Sigmoid colon (tissue), 7 donors: ENCODE results near the gene SLC9A9. TPM values are rescaled to one million over a fixed set of nuclear protein-coding genes. Genes with fewer than 3 reads are reported as not detected.
A peak's percentile ranks its signal among the peaks of the same experiment; 100 is the strongest.

Source experiments
- DNase-seq: peaks from one replicate; pipeline ENCODE4 v3.0.0-alpha.2; 2019
- H3K27ac ChIP-seq, 4 donors: fragments of 200-600 bp; sonication (generic); one replicate each; pipeline ENCODE4 v1.5.1; 2016 to 2019; ENCODE audit warnings: mild to moderate bottlenecking in 1 of 4
- H3K27me3 ChIP-seq, 3 donors: fragments of 200-600 bp; sonication (generic); one replicate each; pipeline ENCODE4 v1.5.1; 2019; ENCODE audit warnings: mild to moderate bottlenecking in 1 of 3
- H3K36me3 ChIP-seq, 4 donors: fragments of 200-600 bp; sonication (generic); one replicate each; pipeline ENCODE4 v1.5.1; 2016 to 2019
- H3K4me1 ChIP-seq, 4 donors: fragments of 200-600 bp; sonication (generic); one replicate each; pipeline ENCODE4 v1.5.1; 2017 to 2019
- H3K4me3 ChIP-seq, 4 donors: fragments of 200-600 bp; sonication (generic); one replicate each; pipeline ENCODE4 v1.5.1; 2017 to 2019; ENCODE audit warnings: mild to moderate bottlenecking in 2 of 4, moderate library complexity in 1 of 4
- H3K9me3 ChIP-seq, 4 donors: fragments of 200-600 bp in 3 of 4; sonication (generic) in 3 of 4; one replicate each; pipeline versions ENCODE4 v1.5.1 to v1.6.1; 2013 to 2019
- CTCF ChIP-seq, 4 experiments: fragments of 450-650 bp in 3 of 4; fragments of 200-600 bp in 1 of 4; IDR thresholded peaks; one replicate each; pipeline ENCODE4 v1.5.1; 2016 to 2019; ENCODE audit warnings: antibody characterized with exemption in 4 of 4, mild to moderate bottlenecking in 3 of 4, moderate library complexity in 2 of 4
- EP300 ChIP-seq, 4 donors: sonication (generic); formaldehyde crosslinking; IDR thresholded peaks; one replicate each; pipeline ENCODE4 v1.6.1; 2017; ENCODE audit warnings: antibody characterized with exemption in 4 of 4
- POLR2A ChIP-seq, 2 donors: fragments of 450-650 bp; IDR thresholded peaks; one replicate each; pipeline ENCODE4 v1.6.1; 2016; ENCODE audit warnings: antibody characterized with exemption in 2 of 2, mild to moderate bottlenecking in 2 of 2, moderate library complexity in 2 of 2
- POLR2AphosphoS5 ChIP-seq, 4 donors: sonication (generic); formaldehyde crosslinking; IDR thresholded peaks; one replicate each; pipeline ENCODE4 v1.6.1; 2017; ENCODE audit warnings: antibody characterized with exemption in 4 of 4
- WGBS, 2 donors: extraction: QIAGEN DNeasy Blood & Tissue Kit; methylation state at CpG; one replicate each; pipeline ENCODE4 v1.1.7; 2013; 5-methylcytosine and 5-hydroxymethylcytosine counted together
- intact Hi-C: fragments of 100-400 bp; cut with DNase I; formaldehyde crosslinking; loops from one replicate; pipeline ENCODE4 v1.15.1; 2023
- polyA plus RNA-seq, 3 donors: library from polyadenylated mRNA; stranded (reverse); fragments of 200-250 nt; gene quantifications; one replicate each; pipeline ENCODE4 v1.2.3, GENCODE V29; 2013
- total RNA-seq, 4 donors: library from RNA; depleted of rRNA; stranded (reverse); fragments of >200 nt; gene quantifications; one replicate each; pipeline ENCODE4 v1.1.0, GENCODE V29; 2016
- donor health status: healthy with polysubstance abuse.
- donor health status: Bipolar disorder and iron deficiency.
- donor health status: healthy.

Gene SLC9A9
- total and polyA plus RNA-seq, 7 donors = 2.4 to 29.9 (median 18.9) TPM

- no peak overlapping the region for H3K27ac ChIP-seq
- no peak overlapping the region for H3K4me3 ChIP-seq
- WGBS, 2 donors = 37 to 65% methylated on average over 4 of the region's 4 CpGs
- no peak for DNase-seq
- TF ChIP-seq EP300 (IDR thresholded peaks at IDR 0.05) = no peak
- TF ChIP-seq POLR2AphosphoS5 (IDR thresholded peaks at IDR 0.05) = no peak
- no peak for TF ChIP-seq POLR2A (IDR thresholded peaks at IDR 0.05)
- no peak for TF ChIP-seq CTCF (IDR thresholded peaks at IDR 0.05)
- H3K36me3 ChIP-seq = no peaks in the 10 kb centered on the region
- H3K27me3 ChIP-seq = no peaks in the 10 kb centered on the region
- H3K9me3 ChIP-seq = no peaks in the 10 kb centered on the region
- peaks cover 0 to 15% (median 10%) of the 10 kb centered on the region in 4 donors for H3K4me1 ChIP-seq
- intact Hi-C loops = no loop called here
Measured at GRCh38 chr3:143783851-143784370, 64.4 kb downstream of the SLC9A9 start.

GRCh38 chr3:143775459-143775858 lies 72.8 kb downstream of the SLC9A9 start:
- H3K4me1 ChIP-seq = peaks cover 0 to 12% (median 8%) of the 10 kb centered on the region in 4 donors
- DNase-seq = no peak
- no peak overlapping the region for H3K27ac ChIP-seq
- no peaks in the 10 kb centered on the region for H3K9me3 ChIP-seq
- H3K27me3 ChIP-seq = no peaks in the 10 kb centered on the region
- peak overlapping the region in 2 of 4 donors; percentile 22 to 23 for H3K4me3 ChIP-seq
- peak in 3 of 4 experiments; percentile 32 to 56 (median 32) for TF ChIP-seq CTCF (IDR thresholded peaks at IDR 0.05)
- no peak for TF ChIP-seq POLR2AphosphoS5 (IDR thresholded peaks at IDR 0.05)
- intact Hi-C loops = loop anchor here (5.0 kb wide), 2 partner anchors 177 to 197 kb away; partner anchors contain the start of gene DIPK2A
- 19% methylated on average over 4 of the region's 4 CpGs for WGBS, 2 donors
- H3K36me3 ChIP-seq = no peaks in the 10 kb centered on the region

GRCh38 chr3:143771939-143772338 lies 76.3 kb downstream of the SLC9A9 start:
- 80 to 90% methylated on average over 5 of the region's 5 CpGs for whole genome bisulfite sequencing, 2 donors
- H3K36me3 ChIP-seq = no peaks in the 10 kb centered on the region

GRCh38 chr3:143771258-143771657 lies 77.0 kb downstream of the SLC9A9 start:
- intact Hi-C loops = no loop called here
- TF ChIP-seq CTCF (IDR thresholded peaks at IDR 0.05) (no peak), EP300 (IDR thresholded peaks at IDR 0.05) (no peak)
- DNase-seq = no peak
- no peak overlapping the region for H3K4me3 ChIP-seq
- no peaks in the 10 kb centered on the region for H3K36me3 ChIP-seq
- no peak overlapping the region for H3K27ac ChIP-seq
- 49 to 57% methylated on average over 3 of the region's 3 CpGs for WGBS, 2 donors
- peaks cover 0 to 28% (median 22%) of the 10 kb centered on the region in 4 donors for H3K4me1 ChIP-seq
- H3K9me3 ChIP-seq = no peaks in the 10 kb centered on the region
- H3K27me3 ChIP-seq = no peaks in the 10 kb centered on the region

More at GRCh38 chr3:143771939-143772338, 76.3 kb downstream of the SLC9A9 start:
- Histone ChIP-seq H3K27ac (no peak overlapping the region), H3K4me3 (no peak overlapping the region), H3K9me3 (no peaks in the 10 kb centered on the region), H3K27me3 (no peaks in the 10 kb centered on the region), H3K4me1 (peaks cover 0 to 28% (median 22%) of the 10 kb centered on the region in 4 donors)
- TF ChIP-seq POLR2AphosphoS5 (IDR thresholded peaks at IDR 0.05) (no peak), POLR2A (IDR thresholded peaks at IDR 0.05) (no peak), CTCF (IDR thresholded peaks at IDR 0.05) (no peak), EP300 (IDR thresholded peaks at IDR 0.05) (no peak)
- no peak for DNase-seq
- intact Hi-C loops = no loop called here

GRCh38 chr3:143770391-143770790 lies 77.9 kb downstream of the SLC9A9 start:
- WGBS, 2 donors = 54 to 75% methylated on average over 2 of the region's 2 CpGs
- no peak overlapping the region for H3K4me3 ChIP-seq
- peaks cover 0 to 25% (median 19%) of the 10 kb centered on the region in 4 donors for H3K4me1 ChIP-seq
- H3K27ac ChIP-seq = peak overlapping the region in 1 of 4 donors; percentile 54
- intact Hi-C loops = no loop called here
- no peaks in the 10 kb centered on the region for H3K27me3 ChIP-seq
- no peak for DNase-seq
- no peaks in the 10 kb centered on the region for H3K9me3 ChIP-seq
- H3K36me3 ChIP-seq = no peaks in the 10 kb centered on the region
- TF ChIP-seq EP300 (IDR thresholded peaks at IDR 0.05) = no peak
- no peak for TF ChIP-seq POLR2A (IDR thresholded peaks at IDR 0.05)
- no peak for TF ChIP-seq CTCF (IDR thresholded peaks at IDR 0.05)
- no peak for TF ChIP-seq POLR2AphosphoS5 (IDR thresholded peaks at IDR 0.05)
